HG03159 (cell line): Measurements from ENCODE around the gene FANCL.
A peak's percentile ranks its signal among the peaks of the same experiment; 100 is the strongest.
"Not testable (repeated sequence)": the region's sequence is repeated elsewhere in the genome, so short reads cannot be mapped to it uniquely, and the experiment has no call there.

ENCODE experiments used
- ATAC-seq: cut with Tn5 transposase; IDR thresholded peaks from one replicate; pipeline ENCODE4 v1.9.1; 2021; ENCODE audit warnings: mild to moderate bottlenecking, moderate library complexity; ENCODE audit not compliant: unreplicated experiment

The FANCL gene

GRCh38 chr2:58240670-58241545 lies at the start of gene FANCL:
TSS of gene FANCL (minus strand) at chr2:58241325. CDS start at chr2:58241313, 12 bp downstream.
- peak; percentile 70 for ATAC-seq

- ATAC-seq = no peak
Measured at GRCh38 chr2:58289029-58289428, 47.9 kb upstream of the FANCL start.

GRCh38 chr2:58283931-58284330 lies 42.8 kb upstream of the FANCL start:
- no peak for ATAC-seq

- ATAC-seq = not testable (repeated sequence)
Measured at GRCh38 chr2:58275144-58275543, 34.0 kb upstream of the FANCL start.

DNA sequence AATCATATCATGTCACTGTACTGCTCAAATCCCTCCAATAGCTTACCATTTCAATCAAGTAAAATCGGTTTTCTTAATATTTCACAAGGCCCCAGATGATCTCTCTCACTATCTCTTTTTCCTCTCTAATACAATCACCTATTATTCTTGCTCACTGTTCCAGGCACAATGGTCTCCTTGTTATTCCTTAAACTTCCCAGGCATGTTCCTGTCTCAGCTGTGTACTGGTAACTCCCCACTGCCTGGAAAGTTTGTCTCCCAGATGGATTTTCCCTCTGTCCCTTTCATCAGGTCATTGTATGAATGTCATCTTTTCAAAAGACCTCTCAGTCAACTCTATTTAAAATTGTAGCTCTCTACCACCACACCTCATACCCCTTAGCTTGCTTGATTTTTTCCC lies 30.7 kb upstream of the FANCL start:
- ATAC-seq = no peak

- ATAC-seq = no peak
Measured at GRCh38 chr2:58268685-58269084, 27.6 kb upstream of the FANCL start.

- no peak for ATAC-seq
Measured at GRCh38 chr2:58266211-58266610, 25.1 kb upstream of the FANCL start.

DNA sequence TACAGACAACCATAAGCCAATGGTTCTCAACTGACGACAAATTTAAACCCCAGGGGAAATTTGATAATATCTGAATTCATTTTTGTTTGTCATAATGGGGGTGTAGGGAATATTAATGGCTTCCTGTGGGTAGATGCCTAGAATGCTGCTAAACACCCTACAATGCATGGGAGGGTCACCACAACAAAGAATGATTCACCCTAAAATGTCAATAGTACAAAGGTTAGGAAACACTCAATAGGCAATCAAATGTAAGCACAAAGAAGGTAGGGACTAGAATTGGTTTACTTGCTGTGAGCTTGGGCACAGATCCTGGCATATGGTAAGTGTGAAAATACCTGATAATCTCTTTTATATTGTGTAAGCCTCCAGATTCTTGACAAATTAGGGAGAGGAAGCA lies 20.1 kb upstream of the FANCL start:
- ATAC-seq = no peak

- ATAC-seq = peak; percentile 62
Measured at GRCh38 chr2:58258456-58258855, 17.3 kb upstream of the FANCL start.

GRCh38 chr2:58251331-58252201 lies 10.4 kb upstream of the FANCL start:
- not testable (repeated sequence) for ATAC-seq

DNA sequence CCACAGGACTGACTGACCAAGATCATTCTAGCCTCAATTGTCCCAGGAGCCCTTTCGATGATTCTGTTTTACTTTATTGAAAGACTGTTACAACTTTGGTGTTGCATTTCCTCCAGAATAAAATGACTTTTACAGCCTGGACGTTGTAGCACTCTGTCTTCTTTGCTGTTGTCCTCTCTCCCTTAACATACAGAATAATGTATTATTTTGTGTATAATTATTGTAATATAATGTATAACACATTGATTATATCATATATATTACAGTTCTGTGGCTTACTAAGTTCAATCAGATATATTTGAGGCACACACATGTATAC lies 380 bp upstream of the FANCL start:
- ATAC-seq = no peak

DNA sequence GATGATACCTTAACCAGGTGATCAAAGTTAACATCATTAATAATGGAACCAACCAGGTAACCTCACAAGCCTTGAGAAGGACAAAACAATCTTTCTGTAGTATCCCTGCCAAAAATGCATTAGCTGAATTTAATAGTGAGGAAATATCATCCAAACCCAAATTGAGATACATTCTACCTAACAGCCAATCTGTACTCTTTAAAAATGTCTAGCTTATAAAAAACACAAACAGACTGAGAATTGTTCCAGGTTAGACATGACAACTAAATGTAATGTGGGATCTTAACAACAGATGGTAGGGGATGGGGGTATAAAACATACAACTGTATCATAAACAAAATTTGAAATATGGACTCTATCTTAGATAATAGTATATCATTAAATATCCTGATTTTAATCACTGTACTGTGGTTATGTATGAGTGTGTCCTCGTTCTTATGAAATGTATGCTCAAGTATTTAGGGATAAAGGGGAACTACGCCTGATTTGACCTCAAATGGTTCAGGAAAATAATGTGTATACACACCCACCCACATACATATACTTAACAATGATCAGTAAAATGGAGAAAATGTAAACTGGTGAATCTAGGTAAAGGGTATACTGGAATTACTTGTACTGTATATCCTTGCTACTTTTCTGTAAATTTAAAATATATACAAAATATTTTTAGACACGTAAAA lies 1.7 kb downstream of the FANCL start:
- no peak for ATAC-seq

DNA sequence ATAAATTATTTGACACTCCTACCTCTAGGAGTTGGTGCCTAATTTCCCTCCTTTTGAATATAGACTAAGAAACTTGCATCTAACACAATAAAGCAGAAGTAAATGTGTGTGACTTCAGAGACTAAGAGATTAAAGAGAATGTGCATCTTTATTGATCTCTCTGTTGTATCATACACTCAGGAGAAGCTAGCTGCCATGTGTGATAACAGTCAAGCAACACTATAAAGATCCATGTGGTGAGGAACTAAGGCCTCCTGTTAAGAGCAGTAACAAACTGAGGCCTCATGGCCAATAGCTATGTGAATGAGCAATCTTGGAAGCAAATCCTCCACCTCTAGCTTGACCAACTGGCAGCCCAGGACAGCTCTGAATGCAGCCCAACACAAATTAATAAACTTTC lies 3.4 kb downstream of the FANCL start:
- ATAC-seq = no peak

DNA sequence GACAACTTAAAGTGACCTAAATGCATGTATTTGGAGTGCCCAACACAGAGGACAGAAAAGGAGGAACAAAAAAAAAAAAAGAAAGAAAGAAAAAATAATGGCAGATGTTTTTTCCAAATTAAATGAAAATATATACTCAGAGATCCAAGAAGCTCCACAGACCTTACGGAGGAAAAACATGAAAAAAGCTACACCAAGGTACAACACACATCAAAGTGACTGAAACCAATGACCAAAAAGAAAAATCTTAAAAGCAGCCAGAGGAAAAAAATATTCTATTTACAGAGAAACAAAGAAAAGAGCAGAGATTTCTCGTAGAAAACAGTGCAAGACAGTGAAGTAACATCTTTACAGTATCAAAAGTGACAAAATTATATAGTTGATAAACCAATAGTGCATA lies 5.1 kb downstream of the FANCL start:
- no peak for ATAC-seq

DNA sequence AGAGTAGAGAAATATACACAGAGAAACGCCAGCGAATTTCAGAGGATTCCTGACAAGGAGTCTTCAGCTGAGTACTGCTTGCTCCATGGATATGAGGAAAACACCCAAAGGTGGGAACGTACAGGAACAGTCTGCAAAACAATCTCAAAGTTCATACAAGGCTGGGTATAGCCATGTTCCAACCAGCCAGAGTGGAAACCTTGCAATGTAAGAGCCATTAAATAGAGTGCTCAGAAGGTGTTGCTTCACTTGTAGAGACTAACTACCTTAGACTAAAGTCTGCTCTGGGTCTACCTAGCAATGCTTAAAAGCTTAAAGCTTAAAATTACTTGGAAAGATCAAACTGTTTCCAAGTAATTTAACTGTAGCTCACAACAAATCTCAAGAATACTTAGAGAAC lies 6.0 kb downstream of the FANCL start:
- no peak for ATAC-seq

DNA sequence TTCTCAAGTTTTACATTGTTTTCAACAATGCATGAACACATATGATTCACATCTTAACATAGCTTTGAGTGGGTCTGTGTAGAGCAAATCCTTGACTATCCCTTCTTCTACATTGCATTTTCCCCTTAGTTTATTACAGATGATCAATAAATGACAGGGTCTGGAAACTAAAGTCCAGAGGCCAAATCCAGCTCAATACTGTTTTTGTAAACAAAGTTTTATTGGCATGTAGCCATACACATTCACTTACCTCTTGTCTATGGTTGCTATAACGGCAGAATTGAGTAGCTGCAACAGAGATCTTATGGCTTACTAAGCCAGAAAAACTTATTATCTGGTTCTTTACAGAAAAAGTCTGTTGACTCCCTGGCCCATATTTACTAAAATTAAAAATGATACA lies 12.8 kb downstream of the FANCL start:
- ATAC-seq = no peak

- no peak for ATAC-seq
Measured at GRCh38 chr2:58227171-58227917, 13.8 kb downstream of the FANCL start.

DNA sequence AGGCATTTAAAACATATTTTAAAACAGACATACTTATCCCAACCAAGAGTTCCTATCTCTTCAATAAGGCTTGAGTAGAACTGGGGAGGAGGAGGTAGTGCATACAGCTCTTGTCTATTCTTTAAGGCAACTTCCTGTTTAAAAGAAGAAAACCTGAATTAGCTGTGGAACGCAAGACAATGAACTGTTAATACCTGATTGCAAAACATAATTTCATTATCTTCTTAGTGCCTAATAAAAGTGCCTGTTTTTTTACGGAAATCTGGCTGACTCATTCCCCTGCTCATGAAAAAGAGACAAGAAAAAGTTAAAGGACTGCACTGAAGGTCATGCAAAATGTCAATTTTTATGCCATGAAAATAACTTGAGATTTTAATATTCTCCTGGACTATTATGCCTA lies 19.2 kb downstream of the FANCL start:
- ATAC-seq = no peak

DNA sequence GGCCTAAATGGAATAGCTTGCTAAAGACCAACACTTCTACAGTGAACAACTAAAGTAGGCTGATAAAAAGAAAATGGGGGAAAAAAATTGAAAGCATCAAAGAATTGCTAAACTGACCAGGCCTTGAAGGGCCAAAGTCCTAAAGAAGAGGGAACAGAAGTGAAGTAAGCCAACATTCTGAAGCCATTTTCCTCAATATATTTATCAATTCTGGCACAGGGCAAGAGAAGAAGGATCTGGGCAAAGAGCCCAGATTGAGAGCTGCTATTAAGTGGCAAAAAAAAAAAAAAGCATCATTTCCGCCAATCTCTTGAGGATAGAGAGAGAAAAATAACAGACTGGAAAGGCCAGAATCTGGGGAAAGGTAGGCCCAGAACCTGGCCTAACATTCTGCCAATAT lies 25.7 kb downstream of the FANCL start:
- ATAC-seq = no peak

DNA sequence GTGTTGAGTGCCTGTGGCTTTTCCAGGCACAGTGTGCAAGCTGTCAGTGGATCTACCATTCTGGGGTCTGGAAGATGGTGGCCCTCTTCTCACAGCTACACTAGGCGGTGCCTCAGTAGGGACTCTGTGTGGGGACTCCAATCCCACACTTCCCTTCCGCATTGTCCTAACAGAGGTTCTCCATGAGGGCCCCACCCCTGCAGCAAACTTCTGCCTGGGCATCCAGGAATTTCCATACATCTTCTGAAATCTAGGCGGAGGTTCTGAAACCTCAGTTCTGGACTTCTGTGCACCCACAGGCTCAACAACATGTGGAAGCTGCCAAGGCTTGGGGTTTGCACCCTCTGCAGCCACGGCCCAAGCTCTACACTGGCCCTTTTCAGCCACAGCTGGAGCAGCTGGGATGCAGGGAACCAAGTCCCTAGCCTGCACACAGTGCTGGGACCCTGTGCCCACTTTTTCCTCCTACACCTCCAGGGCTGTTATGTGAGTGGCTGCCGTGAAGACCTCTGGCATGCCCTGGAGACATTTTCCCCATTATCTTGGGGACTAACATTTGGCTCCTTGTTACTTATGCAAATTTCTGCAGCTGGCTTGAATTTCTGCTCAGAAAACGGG lies 30.1 kb downstream of the FANCL start:
- ATAC-seq = not testable (repeated sequence)
